ENCODE measurements around the gene ATP9B. TPM values are rescaled to one million over a fixed set of nuclear protein-coding genes. Genes with fewer than 3 reads are reported as not detected.
"Not testable (repeated sequence)": the region's sequence is repeated elsewhere in the genome, so short reads cannot be mapped to it uniquely, and the experiment has no call there.

The ATP9B gene
- total RNA-seq, 1 donor, result 29.3 TPM

- H3K4me3 ChIP-seq (ENCODE audit: insufficient read depth, low read length), result peak overlapping the region; percentile 80
- H3K9me3 ChIP-seq (ENCODE audit: low read depth, low read length), result no peaks in the 10 kb centered on the region
- TF ChIP-seq CTCF (IDR thresholded peaks at IDR 0.05; ENCODE audit: extremely low read depth, low read depth, low read length), result no peak
- H3K36me3 ChIP-seq (ENCODE audit: insufficient read depth, low read length), result no peaks in the 10 kb centered on the region
- H2AFZ ChIP-seq (ENCODE audit: low read length), result no peak overlapping the region
- peak overlapping the region; percentile 95 for H3K4me2 ChIP-seq (ENCODE audit: insufficient read depth, low read length)
- H3K79me2 ChIP-seq (ENCODE audit: insufficient read depth, low read length), result peaks cover 41% of the 10 kb centered on the region
- no peaks in the 10 kb centered on the region for H3K27me3 ChIP-seq (ENCODE audit: insufficient read depth, low read length)
- H4K20me1 ChIP-seq (ENCODE audit: insufficient read depth, low read length), result peaks cover 16% of the 10 kb centered on the region
- peaks cover 15% of the 10 kb centered on the region for H3K4me1 ChIP-seq (ENCODE audit: insufficient read depth, low read length)
- H3K27ac ChIP-seq (ENCODE audit: low read depth, low read length), result peak overlapping the region; percentile 79
- no peak for DNase-seq (ENCODE audit: insufficient read length, low spot score, missing footprints)
Measured at GRCh38 chr18:79070486-79070885, 1.3 kb downstream of the ATP9B start.

- no peak overlapping the region for H3K4me3 ChIP-seq (ENCODE audit: insufficient read depth, low read length)
- H3K4me2 ChIP-seq (ENCODE audit: insufficient read depth, low read length), result peak overlapping the region; percentile 95
- no peak for TF ChIP-seq CTCF (IDR thresholded peaks at IDR 0.05; ENCODE audit: extremely low read depth, low read depth, low read length)
Measured at GRCh38 chr18:79071037-79071436, 1.8 kb downstream of the ATP9B start.

GRCh38 chr18:79071503-79072210, 2.5 kb downstream of the ATP9B start:
- TF ChIP-seq CTCF (IDR thresholded peaks at IDR 0.05; ENCODE audit: extremely low read depth, low read depth, low read length), result no peak
- H3K36me3 ChIP-seq (ENCODE audit: insufficient read depth, low read length), result no peaks in the 10 kb centered on the region
- no peak overlapping the region for H2AFZ ChIP-seq (ENCODE audit: low read length)
- H3K4me2 ChIP-seq (ENCODE audit: insufficient read depth, low read length), result no peak overlapping the region
- no peak overlapping the region for H3K4me3 ChIP-seq (ENCODE audit: insufficient read depth, low read length)
- no peaks in the 10 kb centered on the region for H3K9me3 ChIP-seq (ENCODE audit: low read depth, low read length)
- H3K27me3 ChIP-seq (ENCODE audit: insufficient read depth, low read length), result no peaks in the 10 kb centered on the region
- no peak for DNase-seq (ENCODE audit: insufficient read length, low spot score, missing footprints)
- H3K79me2 ChIP-seq (ENCODE audit: insufficient read depth, low read length), result peaks cover 50% of the 10 kb centered on the region
- H3K4me1 ChIP-seq (ENCODE audit: insufficient read depth, low read length), result peaks cover 15% of the 10 kb centered on the region
- peaks cover 19% of the 10 kb centered on the region for H4K20me1 ChIP-seq (ENCODE audit: insufficient read depth, low read length)
- no peak overlapping the region for H3K27ac ChIP-seq (ENCODE audit: low read depth, low read length)

More at GRCh38 chr18:79071037-79071436, 1.8 kb downstream of the ATP9B start:
- H3K36me3 ChIP-seq (ENCODE audit: insufficient read depth, low read length), result no peaks in the 10 kb centered on the region
- H3K4me1 ChIP-seq (ENCODE audit: insufficient read depth, low read length), result peaks cover 15% of the 10 kb centered on the region
- H4K20me1 ChIP-seq (ENCODE audit: insufficient read depth, low read length), result peaks cover 19% of the 10 kb centered on the region
- no peak overlapping the region for H2AFZ ChIP-seq (ENCODE audit: low read length)
- no peak overlapping the region for H3K27ac ChIP-seq (ENCODE audit: low read depth, low read length)
- H3K9me3 ChIP-seq (ENCODE audit: low read depth, low read length), result no peaks in the 10 kb centered on the region
- H3K79me2 ChIP-seq (ENCODE audit: insufficient read depth, low read length), result peaks cover 45% of the 10 kb centered on the region
- DNase-seq (ENCODE audit: insufficient read length, low spot score, missing footprints), result no peak
- H3K27me3 ChIP-seq (ENCODE audit: insufficient read depth, low read length), result no peaks in the 10 kb centered on the region

GRCh38 chr18:79072655-79073054, 3.5 kb downstream of the ATP9B start:
- Histone ChIP-seq H3K4me1 (ENCODE audit: insufficient read depth, low read length) (peaks cover 15% of the 10 kb centered on the region), H3K79me2 (ENCODE audit: insufficient read depth, low read length) (peaks cover 60% of the 10 kb centered on the region), H4K20me1 (ENCODE audit: insufficient read depth, low read length) (peaks cover 26% of the 10 kb centered on the region)
- H3K4me2 ChIP-seq (ENCODE audit: insufficient read depth, low read length); H3K9me3 ChIP-seq (ENCODE audit: low read depth, low read length); H3K36me3 ChIP-seq (ENCODE audit: insufficient read depth, low read length); DNase-seq (ENCODE audit: insufficient read length, low spot score, missing footprints); H3K4me3 ChIP-seq (ENCODE audit: insufficient read depth, low read length); H2AFZ ChIP-seq (ENCODE audit: low read length); H3K27ac ChIP-seq (ENCODE audit: low read depth, low read length); H3K27me3 ChIP-seq (ENCODE audit: insufficient read depth, low read length): not testable (repeated sequence)

Measured in osteoblast (primary cell).